DMS53 treated with DMSO at 0.1 percent for 48 hours (cell line): Measurements from ENCODE around the gene KCNH8.
"Not testable (repeated sequence)": the region's sequence is repeated elsewhere in the genome, so short reads cannot be mapped to it uniquely, and the experiment has no call there.

ENCODE experiments used
- DNase-seq: peaks from one replicate; lab custom pipeline; 2025; ENCODE audit not compliant: unreplicated experiment; lab: John Stamatoyannopoulos, UW

KCNH8 gene

GRCh38 chr3:19173945-19174344 lies 25.6 kb downstream of the KCNH8 start:
- no peak for DNase-seq

GRCh38 chr3:19183584-19183983 lies 35.3 kb downstream of the KCNH8 start:
- no peak for DNase-seq

GRCh38 chr3:19190126-19190525 lies 41.8 kb downstream of the KCNH8 start:
- no peak for DNase-seq

- DNase-seq = no peak
Observed at GRCh38 chr3:19190602-19191001, 42.3 kb downstream of the KCNH8 start.

- DNase-seq = no peak
Observed at GRCh38 chr3:19199131-19199530, 50.8 kb downstream of the KCNH8 start.

- DNase-seq = no peak
Observed at GRCh38 chr3:19202303-19202702, 54.0 kb downstream of the KCNH8 start.

GRCh38 chr3:19202754-19203153 lies 54.4 kb downstream of the KCNH8 start:
- no peak for DNase-seq

- no peak for DNase-seq
Observed at GRCh38 chr3:19206540-19206939, 58.2 kb downstream of the KCNH8 start.

- no peak for DNase-seq
Observed at GRCh38 chr3:19213603-19214220, 65.4 kb downstream of the KCNH8 start.

GRCh38 chr3:19215427-19215826 lies 67.1 kb downstream of the KCNH8 start:
- DNase-seq = no peak

- no peak for DNase-seq
Observed at GRCh38 chr3:19216669-19217337, 68.5 kb downstream of the KCNH8 start.

GRCh38 chr3:19220311-19220710 lies 72.0 kb downstream of the KCNH8 start:
- no peak for DNase-seq

GRCh38 chr3:19221081-19221480 lies 72.8 kb downstream of the KCNH8 start:
- DNase-seq = no peak

GRCh38 chr3:19226479-19226878 lies 78.2 kb downstream of the KCNH8 start:
- no peak for DNase-seq

- DNase-seq = no peak
Observed at GRCh38 chr3:19228167-19228566, 79.9 kb downstream of the KCNH8 start.

- DNase-seq = no peak
Observed at GRCh38 chr3:19229086-19229485, 80.8 kb downstream of the KCNH8 start.

- not testable (repeated sequence) for DNase-seq
Observed at GRCh38 chr3:19229881-19230280, 81.6 kb downstream of the KCNH8 start.

GRCh38 chr3:19231792-19232461 lies 83.6 kb downstream of the KCNH8 start:
- DNase-seq = no peak

- DNase-seq = no peak
Observed at GRCh38 chr3:19232566-19232965, 84.3 kb downstream of the KCNH8 start.

GRCh38 chr3:19233882-19234784 lies 85.8 kb downstream of the KCNH8 start:
- DNase-seq = not testable (repeated sequence)

GRCh38 chr3:19248143-19248542 lies 99.8 kb downstream of the KCNH8 start:
- no peak for DNase-seq
